T-helper 2 cell treated with Interferon-gamma antibody and Interleukin-4, amounts not matched to agents 100 ng/mL and 5 ng/mL, for 36 hours (primary cell): ENCODE results near the gene GNPNAT1. TPM values are rescaled to one million over a fixed set of nuclear protein-coding genes. Genes with fewer than 3 reads are reported as not detected.
"Not testable (repeated sequence)": the region's sequence is repeated elsewhere in the genome, so short reads cannot be mapped to it uniquely, and the experiment has no call there.

Experiments
- intact Hi-C: fragments of 100-400 bp; cut with micrococcal nuclease; formaldehyde crosslinking; loops from one replicate; pipeline ENCODE4 v1.15.1; 2023
- total RNA-seq: library from RNA; stranded (reverse); gene quantifications from 2 replicates; pipeline ENCODE4 v1.2.3, GENCODE V29; 2022

Gene GNPNAT1
- total RNA-seq, 1 donor from 2014 or later, result 16.7 TPM

DNA sequence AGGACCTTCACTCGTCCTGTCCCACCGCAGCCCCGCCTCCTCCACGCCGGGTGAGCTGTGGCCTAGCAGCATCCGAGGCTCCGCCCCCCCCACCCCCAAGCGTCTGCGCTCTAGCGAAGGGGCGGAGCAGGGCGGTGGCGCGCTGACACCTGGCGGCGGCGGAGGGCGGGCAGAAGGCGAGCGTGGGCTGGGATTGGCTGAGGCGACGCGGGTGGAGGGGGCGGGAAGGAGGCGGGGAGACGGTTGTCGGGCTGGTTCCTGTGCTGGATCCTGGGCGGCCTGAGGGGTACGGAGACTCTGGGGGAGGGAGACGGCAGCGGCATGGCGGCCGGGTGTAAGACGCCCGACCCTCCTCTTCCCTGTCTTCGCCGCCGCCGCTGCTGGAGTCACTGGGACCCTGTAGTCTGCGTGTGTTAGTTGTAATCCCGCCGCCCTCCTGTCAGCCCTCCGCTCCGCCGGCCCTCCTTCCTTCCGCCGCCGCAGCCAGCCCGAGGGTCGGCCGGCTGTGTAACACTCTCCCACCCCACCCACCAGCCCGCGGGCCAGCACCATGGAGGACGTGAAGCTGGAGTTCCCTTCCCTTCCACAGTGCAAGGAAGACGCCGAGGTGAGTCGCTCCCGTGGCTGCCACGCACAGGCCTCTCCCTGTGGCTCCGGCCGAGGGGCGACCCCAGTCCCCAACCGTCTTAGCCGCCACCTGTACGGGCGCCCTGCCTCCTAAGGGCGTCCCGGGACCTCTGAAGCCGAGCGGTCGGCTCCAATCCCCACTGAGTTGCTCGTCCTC lies 61.3 kb downstream of the GNPNAT1 start, which contains the start of gene STYX:
Gene STYX (plus strand): TSS at position 242 of the 784 bp plus-strand sequence. CDS start 309 bp downstream, at position 551.
- intact Hi-C loops, result loop anchor here (1.0 to 2.0 kb wide), 6 partner anchors 12 to 423 kb away; partner anchors contain the start of genes DDHD1, GNPNAT1, GPR137C and PSMC6

DNA sequence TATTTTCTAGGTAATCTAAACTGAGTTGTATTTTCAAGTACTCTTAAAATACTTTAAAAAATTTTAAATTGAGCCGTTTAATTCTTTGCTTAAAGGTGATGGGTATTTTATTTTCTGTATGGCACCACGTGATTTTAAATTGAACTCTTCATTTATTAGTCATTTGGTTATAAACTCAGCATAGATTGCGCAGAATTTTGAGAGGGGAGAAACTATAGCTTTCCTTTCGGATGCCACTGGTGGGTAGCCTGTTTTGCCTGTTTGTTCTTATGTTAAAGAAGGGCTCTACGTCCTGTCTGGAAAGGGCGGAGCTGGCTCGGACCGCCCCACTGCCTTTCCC lies 61.9 kb downstream of the GNPNAT1 start:
- intact Hi-C loops, result loop anchor here (1.0 kb wide), 1 partner anchor 177 kb away; the partner anchor contains the start of genes GPR137C and TXNDC16

DNA sequence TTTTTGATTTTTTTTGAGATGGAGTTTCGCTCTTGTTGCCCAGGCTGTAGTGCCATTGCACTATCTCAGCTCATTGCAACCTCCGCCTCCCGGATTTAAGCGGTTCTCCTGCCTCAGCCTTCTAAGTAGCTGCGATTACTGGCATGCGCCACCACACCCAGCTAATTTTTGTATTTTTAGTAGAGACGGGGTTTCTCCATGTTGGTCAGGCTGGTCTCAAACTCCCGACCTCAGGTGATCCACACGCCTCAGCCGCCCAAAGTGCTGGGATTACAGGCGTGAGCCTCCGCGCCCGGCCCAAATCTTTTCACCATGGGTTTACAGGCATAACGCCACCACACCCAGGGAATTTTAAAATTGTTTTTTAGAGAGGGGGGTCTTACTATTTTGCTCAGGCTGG lies 62.4 kb downstream of the GNPNAT1 start:
- intact Hi-C loops, result loop anchor here (1.0 kb wide), 1 partner anchor 177 kb away; the partner anchor contains the start of genes GPR137C and TXNDC16

- intact Hi-C loops, result not testable (repeated sequence)
Observed at GRCh38 chr14:52727509-52727908, 63.9 kb downstream of the GNPNAT1 start.

Other genes starting within 250 kb of the GNPNAT1 start
- gene TXNDC16, start 239.1 kb downstream of the GNPNAT1 start, total RNA-seq, result 8.1 and 9.7 TPM in 2 replicates
- 0.34 and 0.50 TPM in 2 replicates for gene GPR137C, start 238.8 kb downstream of the GNPNAT1 start, total RNA-seq
- 199 and 210 TPM in 2 replicates for gene ERO1A, start 96.0 kb downstream of the GNPNAT1 start, total RNA-seq
- 95.3 and 110 TPM in 2 replicates for gene PSMC6, start 84.4 kb downstream of the GNPNAT1 start, total RNA-seq
- 23.4 and 25.5 TPM in 2 replicates for gene STYX, start 61.4 kb downstream of the GNPNAT1 start, total RNA-seq
- 0.59 and 1.3 TPM in 2 replicates for gene FERMT2, start 159.4 kb upstream of the GNPNAT1 start, total RNA-seq